ENCODE measurements around the gene NLRP10.

DNA sequence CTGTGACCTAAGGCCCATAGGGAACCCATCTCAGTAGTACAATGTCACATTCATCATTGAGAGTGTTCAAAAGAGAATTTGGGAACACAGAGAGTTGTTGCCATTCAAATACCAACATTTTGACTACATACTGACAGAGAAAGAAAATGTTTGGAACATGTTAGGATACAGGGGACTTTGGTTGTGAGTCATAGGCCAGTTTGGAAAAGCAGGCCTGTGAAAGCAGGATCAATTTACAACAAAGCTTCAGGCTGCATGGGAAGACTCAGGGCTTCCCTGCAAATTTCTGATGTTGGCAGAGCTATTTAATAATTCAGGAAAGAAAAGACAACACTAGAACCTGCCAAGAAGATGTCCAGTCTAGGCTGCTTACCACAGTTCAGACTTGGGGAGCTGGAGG is 374 bp downstream of the NLRP10 start:
- TF ChIP-seq POLR2A (IDR thresholded peaks at IDR 0.05; ENCODE audit: low read depth, low read length) (no peak), POLR2AphosphoS5 (IDR thresholded peaks at IDR 0.05; ENCODE audit: low read depth, low read length) (no peak)
